Activated CD8-positive, alpha-beta memory T cell treated with anti-CD3 and anti-CD28 coated beads, Interleukin-2, amount 50 U/mL, for 24 hours (primary cell): ENCODE measurements around the gene ARAF.
"Not testable (repeated sequence)": the region's sequence is repeated elsewhere in the genome, so short reads cannot be mapped to it uniquely, and the experiment has no call there.

Experiments used
- DNase-seq: peaks from one replicate; pipeline ENCODE4 v3.0.0-alpha.2; 2020; ENCODE audit errors: extremely low read depth

ARAF gene

GRCh38 chrX:47586043-47586787 lies 25.2 kb downstream of the ARAF start:
- DNase-seq: no peak

GRCh38 chrX:47587091-47587891 lies 26.3 kb downstream of the ARAF start:
- DNase-seq: no peak

GRCh38 chrX:47587906-47588735 lies 27.1 kb downstream of the ARAF start:
- DNase-seq: no peak

DNA sequence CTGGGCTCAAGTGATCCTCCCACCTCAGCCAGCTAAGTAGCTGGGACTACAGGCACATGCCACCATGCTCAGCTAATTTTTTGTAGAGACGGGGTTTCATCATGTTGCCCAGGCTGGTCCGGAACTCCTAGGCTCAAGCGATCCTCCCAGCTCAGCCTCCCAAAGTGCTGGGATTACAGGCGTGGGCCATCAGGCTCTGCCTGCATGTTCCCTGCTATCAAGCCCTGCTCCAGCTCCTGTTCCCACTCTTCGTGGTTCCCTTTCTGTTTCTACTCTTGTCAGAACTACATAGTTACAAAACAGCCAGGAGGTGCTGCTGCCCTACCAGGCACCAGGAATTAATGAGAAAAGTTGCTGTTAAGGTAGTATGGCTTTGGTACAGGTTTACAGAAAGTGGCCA lies 30.0 kb downstream of the ARAF start:
- DNase-seq: no peak

GRCh38 chrX:47593522-47593921 lies 32.5 kb downstream of the ARAF start:
- no peak for DNase-seq

DNA sequence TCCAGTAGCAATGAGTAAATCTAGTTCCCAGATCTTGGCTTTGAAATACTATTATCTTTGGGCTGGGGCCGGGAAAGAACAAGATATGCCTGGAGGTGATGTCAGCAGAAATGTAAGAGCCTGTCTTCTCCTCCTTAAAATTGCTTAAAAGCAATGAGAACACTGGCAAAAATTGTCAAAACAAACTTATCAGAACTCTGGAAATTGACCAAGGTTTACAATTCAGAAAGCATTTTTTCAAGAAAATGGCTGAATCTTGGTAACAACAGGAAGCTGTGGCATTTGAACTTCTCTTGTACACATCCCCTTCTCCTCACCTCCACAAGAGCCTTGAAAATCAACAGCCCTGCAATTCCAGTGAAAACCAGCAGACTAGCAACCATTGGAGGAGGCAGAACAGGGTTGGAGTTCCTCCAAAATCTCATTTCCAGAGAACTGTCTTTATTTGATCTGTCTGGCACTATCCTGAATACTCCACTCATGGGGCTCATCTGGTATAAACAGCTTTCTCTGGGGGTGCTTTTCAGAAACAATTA lies 34.8 kb downstream of the ARAF start:
- no peak for DNase-seq

GRCh38 chrX:47596256-47596655 lies 35.3 kb downstream of the ARAF start:
- no peak for DNase-seq

- DNase-seq: no peak
These were observed 36.2 kb downstream of the ARAF start for GRCh38 chrX:47597222-47597621.

GRCh38 chrX:47603125-47603524 lies 42.1 kb downstream of the ARAF start:
- DNase-seq: not testable (repeated sequence)

GRCh38 chrX:47605024-47605423 lies 44.0 kb downstream of the ARAF start:
- DNase-seq: no peak

GRCh38 chrX:47607091-47607490 lies 46.1 kb downstream of the ARAF start:
- DNase-seq: no peak

- DNase-seq: no peak
These were observed 47.3 kb downstream of the ARAF start for GRCh38 chrX:47608130-47608810.

DNA sequence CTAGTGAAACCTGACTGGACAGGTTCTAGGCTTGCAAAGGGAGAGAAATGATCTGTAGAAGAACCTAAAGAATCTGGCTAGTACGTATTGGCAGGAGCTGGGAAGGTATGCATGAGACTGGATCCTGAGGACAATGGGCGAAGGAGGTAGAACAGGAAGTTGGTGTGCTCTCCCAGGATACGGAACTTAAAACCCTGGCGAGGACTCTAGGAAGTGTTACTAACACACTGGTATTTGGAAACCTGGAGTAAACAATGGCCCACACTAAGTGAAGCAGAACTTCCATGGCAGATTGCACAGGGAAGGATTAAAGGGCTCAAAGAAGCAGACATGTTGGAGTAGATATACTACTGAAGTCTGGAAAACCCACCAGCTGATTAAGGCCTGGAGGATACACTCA lies 49.5 kb downstream of the ARAF start:
- no peak for DNase-seq

- DNase-seq: no peak
These were observed 50.5 kb downstream of the ARAF start for GRCh38 chrX:47611489-47611888.

DNA sequence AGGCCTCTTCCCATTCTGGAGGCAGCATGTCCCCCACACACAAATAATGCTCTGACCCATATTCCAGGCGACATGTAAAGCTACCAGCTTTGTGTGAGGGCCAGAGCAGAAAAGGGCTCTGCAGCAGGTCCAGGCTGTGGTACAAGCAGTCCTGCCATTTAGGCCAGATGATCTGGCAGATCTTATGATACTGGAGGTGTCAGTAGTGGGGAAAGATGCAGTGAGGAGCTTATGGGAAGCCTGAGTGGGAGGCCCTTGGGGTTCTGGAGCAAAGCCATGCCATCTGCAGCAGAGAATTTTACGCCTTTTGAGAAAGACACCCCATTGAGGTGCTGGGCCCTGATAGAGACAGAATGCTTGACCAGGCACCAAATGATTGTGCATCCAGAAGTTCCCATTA lies 50.9 kb downstream of the ARAF start:
- no peak for DNase-seq

DNA sequence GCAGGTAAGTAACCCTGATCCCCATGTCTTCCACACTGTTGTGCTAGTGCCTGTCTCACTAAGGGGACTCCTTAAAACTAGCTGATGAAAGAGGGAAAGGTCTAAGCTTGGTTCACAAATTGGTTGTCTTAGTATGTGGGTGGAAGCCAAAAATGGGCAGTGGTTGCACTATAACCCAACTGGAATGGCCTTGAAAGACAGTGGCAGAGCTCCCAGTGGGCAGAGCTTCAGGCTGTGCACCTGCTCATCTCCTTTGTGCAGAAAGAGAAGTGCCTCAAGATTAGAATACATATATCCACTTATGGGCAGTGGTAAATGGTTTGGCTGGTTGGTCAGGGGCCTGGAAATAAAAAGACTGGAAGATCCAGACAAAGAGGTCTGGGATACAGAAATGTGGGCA lies 51.4 kb downstream of the ARAF start:
- no peak for DNase-seq

GRCh38 chrX:47613082-47613481 lies 52.1 kb downstream of the ARAF start:
- no peak for DNase-seq

- no peak for DNase-seq
These were observed 53.6 kb downstream of the ARAF start for GRCh38 chrX:47614618-47615017.

DNA sequence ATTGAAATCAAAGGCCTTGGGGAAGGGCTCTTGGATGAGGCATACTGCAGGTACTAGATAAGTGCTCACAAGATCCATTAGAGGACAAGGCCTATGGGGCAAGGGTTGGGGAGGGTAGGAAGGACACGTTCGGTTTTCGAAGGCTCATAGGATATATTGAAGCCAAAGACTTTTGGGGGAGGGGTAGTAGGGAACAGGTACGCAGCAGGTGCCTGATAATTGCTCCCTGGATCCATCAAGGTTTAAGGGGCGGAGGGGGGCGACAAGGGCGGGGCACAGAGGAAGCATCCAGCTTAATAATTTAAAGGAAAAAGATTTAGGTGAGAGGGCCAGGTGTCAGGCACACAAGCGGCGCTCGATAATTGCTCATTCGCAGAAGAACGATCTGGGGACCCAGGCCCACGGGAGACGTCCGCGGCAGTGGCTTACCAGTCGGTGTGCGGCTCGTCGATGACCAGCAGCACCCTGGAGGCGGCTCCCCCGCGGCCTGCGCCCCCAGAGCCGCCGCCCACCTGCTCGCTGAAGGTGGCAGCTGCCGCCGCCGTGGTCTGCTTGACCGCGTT lies 58.0 kb downstream of the ARAF start:
- DNase-seq: no peak

DNA sequence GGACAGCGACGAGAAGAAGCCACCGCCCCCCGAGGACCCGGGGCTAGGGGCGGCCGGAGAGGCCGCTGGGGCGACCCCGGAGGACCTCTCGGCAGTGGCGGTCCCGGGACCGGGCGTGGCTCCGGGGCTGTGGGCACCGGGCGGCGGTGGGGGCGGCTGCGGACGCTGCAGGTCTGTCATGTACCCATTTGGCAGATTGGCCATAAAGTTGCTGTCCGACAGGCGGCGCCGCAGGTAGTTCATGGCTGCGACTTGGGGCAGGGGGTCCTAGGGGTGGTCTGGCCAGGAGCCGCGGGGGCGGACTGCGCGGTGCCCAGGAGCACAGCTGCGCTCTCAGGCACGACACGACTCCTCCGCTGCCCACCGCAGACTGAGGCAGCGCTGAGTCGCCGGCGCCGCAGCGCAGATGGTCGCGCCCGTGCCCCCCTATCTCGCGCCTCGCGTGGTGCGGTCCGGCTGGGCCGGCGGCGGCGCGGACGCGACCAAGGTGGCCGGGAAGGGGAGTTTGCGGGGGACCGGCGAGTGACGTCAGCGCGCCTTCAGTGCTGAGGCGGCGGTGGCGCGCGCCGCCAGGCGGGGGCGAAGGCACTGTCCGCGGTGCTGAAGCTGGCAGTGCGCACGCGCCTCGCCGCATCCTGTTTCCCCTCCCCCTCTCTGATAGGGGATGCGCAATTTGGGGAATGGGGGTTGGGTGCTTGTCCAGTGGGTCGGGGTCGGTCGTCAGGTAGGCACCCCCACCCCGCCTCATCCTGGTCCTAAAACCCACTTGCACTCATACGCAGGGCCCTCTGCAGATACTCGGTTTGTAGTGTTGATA lies 58.7 kb downstream of the ARAF start, which contains the start of gene SYN1:
Gene SYN1 (minus strand): TSS at position 372 of the 817 bp plus-strand sequence. CDS start 129 bp downstream, at position 243.
- peak; percentile 37 for DNase-seq
